Sciatic nerve (tissue), 2 donors: Measurements from ENCODE around the gene MAMLD1. TPM values are rescaled to one million over a fixed set of nuclear protein-coding genes. Genes with fewer than 3 reads are reported as not detected.

ENCODE experiments used
- ATAC-seq: fragments of 200-7000 bp; cut with Tn5 transposase; one replicate; pipeline ENCODE4 v1.9.1; 2020; ENCODE audit warnings: mild to moderate bottlenecking, moderate library complexity
- DNase-seq: peaks from one replicate; pipeline ENCODE4 v3.0.0-alpha.2; 2020; ENCODE audit warnings: low spot score
- intact Hi-C: fragments of 100-400 bp; cut with DNase I; formaldehyde crosslinking; loops from one replicate; pipeline ENCODE4 v1.14.2; 2022
- total RNA-seq: library from RNA; stranded (reverse); fragmentation: NEBNext Ultra II Directional; extraction: Animal tissue kit (Norgen Biotek cat#: 25700); gene quantifications from one replicate; pipeline ENCODE4 v1.2.1, GENCODE V29; 2021
- donor health status: DM: no; HTN: no; CAD: no.
- donor health status: DM: no; HTN: no; CAD: no.

MAMLD1 gene
- total RNA-seq, 1 donor from 2014 or later: 15.3 TPM

DNA sequence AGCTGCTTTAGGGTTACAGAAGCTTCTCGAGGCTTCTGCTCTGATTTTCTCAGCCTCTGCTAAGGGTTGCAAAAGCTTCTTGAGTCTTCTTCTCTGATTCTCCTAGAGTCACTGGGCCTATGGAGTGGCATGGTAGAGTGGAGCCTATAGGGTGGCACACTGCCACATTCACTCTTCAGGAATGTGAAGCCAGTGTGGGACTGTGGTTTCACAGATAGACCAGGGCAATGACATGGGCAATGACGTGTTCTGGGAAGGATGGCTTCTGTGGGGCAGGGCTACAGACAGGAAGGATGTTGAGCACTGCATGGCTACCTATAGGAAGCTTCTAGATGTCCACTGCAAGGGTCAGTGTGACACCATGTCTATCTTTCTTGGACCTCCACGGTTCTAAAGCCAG lies 11.0 kb upstream of the MAMLD1 start:
- ATAC-seq: no peak
- DNase-seq: no peak
- intact Hi-C loops: no loop called here

DNA sequence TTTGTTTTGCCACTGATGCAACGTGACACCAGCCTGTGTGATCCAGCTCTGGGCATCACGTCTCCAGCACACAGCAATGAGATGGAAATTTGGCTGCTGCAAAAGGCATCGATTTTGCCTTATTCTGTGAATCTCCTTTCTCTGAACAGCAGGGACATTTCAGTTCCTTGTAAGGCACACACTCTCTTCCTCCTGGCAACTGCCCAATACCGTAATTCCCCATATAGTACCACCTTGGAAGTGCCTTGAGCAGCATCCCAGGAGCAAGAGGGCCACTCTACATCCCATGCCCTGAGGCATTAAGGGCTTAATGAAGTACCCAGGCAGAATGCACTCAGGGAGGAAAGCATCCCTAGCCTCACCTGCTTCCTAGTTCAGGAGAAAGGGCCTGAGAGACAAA lies 10.5 kb upstream of the MAMLD1 start:
- intact Hi-C loops: no loop called here
- DNase-seq: no peak
- ATAC-seq: no peak

- intact Hi-C loops: no loop called here
- no peak for DNase-seq
- ATAC-seq: no peak
Measured at GRCh38 chrX:150355913-150356312, 7.2 kb upstream of the MAMLD1 start.

DNA sequence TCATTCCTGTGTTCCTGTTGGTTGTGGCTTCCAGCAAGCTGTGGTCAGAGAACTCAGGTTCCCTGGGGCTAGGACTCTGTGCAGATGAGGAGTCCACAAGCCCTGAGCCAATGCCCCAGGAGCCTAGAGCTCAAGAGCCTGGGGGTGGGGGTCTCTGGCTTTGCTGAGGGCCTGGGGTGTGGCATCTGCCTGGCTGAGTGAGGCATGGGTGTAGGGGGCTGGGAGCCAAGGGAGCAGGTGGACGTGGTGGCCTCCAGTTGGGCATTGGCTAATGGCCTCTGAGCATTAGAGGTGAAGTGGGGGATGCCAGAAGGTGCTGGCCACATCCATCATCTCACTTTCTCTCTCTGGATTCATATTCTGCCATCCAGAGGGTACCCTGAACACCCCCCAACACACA lies 5.3 kb upstream of the MAMLD1 start:
- intact Hi-C loops: no loop called here
- ATAC-seq (no peak), DNase-seq (no peak)

DNA sequence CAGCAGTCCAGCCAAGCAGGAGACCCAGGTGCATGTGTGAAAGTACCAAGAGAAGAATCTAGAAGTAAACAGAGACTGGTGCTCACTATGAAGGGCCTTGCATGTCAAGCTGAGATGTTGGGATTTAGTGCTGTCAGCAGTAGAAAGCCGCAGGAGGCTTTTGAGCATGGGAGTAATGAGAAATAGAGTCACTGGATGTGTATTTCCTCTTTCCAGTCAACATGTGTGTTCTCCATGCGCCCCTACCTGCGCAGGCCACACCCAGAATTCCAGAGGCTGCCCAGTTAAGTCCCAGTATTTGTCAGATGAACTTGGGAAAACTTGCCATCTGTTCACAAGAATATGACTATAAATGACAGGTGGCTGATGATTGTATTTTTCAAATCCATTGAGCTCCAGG lies 4.5 kb upstream of the MAMLD1 start:
- ATAC-seq (no peak), DNase-seq (no peak)
- intact Hi-C loops: no loop called here

DNA sequence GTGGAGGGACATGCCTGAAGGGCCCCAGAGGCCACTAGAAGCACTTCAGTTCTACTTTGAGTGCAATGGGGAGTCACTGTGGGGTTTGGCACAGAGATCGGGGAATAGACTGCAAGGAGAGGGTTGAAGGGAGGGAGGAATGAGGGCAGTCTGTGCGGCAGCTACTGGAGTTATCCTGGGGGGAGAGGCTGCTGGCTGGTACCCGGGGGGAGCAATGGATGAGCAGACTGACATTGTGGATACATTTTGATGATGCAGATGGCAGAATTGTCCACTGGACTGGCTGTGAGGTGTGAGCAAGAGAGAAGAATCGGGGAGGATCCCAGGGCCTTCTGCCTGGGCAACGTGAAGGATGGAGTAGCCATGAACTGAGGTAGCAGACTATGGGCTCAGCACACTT lies 2.8 kb upstream of the MAMLD1 start:
- intact Hi-C loops: loop anchor here (10.0 kb wide), 1 partner anchor 124 kb away; no protein-coding TSS in a partner anchor
- ATAC-seq: no peak
- no peak for DNase-seq

DNA sequence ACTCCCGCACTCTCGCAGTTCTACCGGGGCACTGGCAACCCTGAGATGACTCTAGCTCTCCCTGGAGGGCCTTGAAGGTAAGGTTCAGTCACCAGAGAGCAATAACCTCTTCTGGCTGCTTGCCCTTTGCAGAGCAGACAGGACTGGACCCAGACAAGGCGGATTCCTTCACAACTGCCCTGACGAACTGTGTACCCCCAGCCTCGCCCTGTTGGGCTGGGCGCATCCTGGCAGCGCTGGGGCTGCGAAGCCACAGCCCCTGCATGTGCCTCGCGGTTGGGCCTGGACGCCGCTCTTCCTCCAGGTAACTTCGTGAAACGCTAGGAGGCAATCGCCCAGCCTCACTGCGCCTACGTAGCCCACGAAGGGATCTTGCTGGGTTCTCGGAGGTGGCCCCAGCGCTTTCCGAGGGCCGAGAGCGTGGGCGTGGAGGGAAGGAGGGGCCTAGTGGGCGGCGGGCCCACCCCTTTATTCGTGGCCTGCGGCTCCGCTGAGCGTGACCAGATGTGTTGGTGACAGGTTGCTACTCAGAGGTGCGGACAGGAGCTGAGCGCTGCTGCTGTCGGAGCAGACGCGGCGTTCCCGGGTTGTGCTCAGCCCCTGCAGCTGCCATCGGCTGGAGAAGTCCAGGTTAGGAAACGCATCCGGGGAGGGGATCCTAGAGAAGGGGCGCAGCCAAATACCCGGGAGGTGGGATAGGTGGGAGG lies 1.9 kb upstream of the MAMLD1 start:
- DNase-seq: no peak
- no peak for ATAC-seq
- intact Hi-C loops: loop anchor here (10.0 kb wide), 1 partner anchor 124 kb away; no protein-coding TSS in a partner anchor

DNA sequence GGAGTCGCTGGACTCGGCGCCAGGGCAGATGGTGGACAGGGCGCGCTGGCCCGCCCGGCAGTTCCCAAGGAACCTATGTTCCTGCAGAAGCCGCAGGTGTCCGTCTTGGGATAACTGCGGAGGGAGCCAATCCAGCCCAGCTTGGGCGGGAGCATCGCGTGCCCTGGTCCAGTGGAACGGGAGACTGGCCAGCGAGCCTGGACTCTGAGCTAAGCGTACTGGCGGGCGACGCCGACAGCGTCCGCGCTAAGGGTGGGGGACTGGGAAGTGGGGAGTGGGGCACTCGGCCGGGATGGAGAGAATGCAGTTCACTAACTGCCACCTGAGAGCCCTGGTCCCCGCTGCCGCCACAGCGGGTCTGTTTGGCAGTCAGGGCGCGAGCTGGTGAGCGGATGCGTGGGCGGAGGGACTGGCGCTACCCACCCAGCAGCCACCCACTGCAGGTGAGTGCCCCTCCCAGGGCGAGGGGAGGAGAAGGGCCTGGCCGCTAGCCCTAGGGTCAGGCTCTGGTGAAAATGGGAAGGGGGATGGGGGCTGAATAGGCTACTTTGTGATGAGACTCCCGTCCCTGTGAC lies 1.3 kb upstream of the MAMLD1 start:
- intact Hi-C loops: loop anchor here (10.0 kb wide), 1 partner anchor 123 kb away; no protein-coding TSS in a partner anchor
- DNase-seq: no peak
- no peak for ATAC-seq

DNA sequence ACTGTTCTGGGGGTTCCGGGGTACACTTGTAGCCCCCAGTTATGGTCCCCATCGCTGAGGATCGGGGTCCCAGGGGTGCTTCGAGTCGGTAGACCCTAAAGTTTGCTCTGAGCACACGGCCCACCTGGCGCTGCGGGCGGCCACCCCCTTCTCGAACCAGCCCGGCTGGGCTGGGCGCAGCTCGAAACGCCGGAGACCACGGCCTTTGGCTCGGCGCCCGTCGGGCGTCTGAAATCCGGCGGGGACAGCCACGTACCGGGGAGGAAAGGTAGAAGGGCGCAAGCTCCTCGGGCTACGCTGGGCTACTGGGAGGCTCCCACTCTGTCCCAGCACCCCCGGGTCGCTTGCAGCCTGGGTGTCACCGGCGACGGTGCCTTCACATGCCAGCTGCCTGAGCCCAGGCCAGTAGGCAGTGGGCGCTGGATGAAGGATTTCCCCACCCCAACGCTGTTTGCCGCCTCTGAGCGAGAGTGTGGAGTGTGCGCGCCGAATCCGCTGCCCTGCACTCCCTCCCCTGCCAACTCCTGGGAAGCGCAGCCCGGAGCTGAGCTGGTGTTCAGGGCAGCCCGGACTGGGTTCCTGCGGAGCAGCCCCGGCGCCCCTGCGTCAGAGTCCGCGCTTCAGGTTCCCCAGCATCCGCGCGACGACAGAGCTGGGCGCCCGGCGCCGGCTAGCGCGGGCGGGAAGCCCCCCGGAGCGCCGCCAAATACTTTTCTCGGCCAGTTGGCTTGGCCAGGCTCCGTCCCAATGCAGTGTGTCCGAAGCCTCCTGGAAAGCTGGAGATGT lies 637 bp downstream of the MAMLD1 start:
- intact Hi-C loops: loop anchor here (10.0 kb wide), 1 partner anchor 121 kb away; no protein-coding TSS in a partner anchor
- no peak for DNase-seq
- ATAC-seq: peak; percentile 13

GRCh38 chrX:150364347-150365050 lies 1.4 kb downstream of the MAMLD1 start:
- no peak for DNase-seq
- no peak for ATAC-seq
- intact Hi-C loops: loop anchor here (10.0 kb wide), 1 partner anchor 120 kb away; no protein-coding TSS in a partner anchor

DNA sequence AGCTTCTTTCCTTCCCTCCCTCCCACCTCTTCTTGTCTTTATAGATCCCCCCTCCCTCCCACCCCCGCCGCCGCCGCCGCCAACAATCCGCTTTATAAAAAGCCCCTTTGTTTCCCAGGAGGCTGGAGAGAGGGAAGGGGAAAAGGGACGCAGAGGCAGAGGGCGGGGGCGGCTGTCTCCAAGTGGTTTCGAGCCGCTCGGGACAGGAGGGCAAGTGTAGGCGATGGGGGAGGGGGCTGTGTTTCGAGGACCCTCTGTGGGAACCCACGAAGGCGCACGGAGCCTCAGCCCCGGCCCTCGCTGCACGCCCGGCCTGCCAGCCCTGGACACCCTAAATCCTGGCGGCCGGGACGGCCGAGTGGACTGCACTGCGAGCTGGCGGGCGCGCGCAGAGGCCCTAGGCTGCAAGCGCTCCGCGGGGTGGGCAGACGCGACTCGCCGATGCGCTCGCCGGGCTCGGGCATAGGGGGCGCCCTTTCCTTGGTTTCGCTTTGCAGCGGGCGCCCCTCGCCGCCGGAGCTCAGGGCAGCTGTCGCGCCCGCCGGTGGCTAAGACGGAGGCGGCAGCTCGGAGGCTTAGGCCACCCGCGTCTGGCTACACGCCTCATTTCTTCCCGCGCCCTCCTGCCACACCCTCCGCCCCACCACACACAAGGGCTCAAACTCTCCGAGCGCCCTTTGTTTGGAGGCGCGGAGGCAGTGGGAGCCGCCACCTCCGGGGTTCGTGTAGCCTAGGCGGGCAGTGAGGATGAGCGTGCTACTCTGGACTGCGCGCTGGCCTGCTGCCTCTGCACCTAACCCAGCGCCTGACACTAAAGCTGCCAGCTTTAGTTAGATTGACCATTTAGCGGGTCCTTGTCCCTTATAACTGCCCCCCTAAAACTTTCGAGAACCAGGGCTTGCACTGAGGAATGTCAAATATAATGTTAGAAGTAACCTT lies 2.2 kb downstream of the MAMLD1 start:
- intact Hi-C loops: loop anchor here (10.0 kb wide), 1 partner anchor 119 kb away; no protein-coding TSS in a partner anchor
- DNase-seq (peak; percentile 91), ATAC-seq (peak; percentile 74)

DNA sequence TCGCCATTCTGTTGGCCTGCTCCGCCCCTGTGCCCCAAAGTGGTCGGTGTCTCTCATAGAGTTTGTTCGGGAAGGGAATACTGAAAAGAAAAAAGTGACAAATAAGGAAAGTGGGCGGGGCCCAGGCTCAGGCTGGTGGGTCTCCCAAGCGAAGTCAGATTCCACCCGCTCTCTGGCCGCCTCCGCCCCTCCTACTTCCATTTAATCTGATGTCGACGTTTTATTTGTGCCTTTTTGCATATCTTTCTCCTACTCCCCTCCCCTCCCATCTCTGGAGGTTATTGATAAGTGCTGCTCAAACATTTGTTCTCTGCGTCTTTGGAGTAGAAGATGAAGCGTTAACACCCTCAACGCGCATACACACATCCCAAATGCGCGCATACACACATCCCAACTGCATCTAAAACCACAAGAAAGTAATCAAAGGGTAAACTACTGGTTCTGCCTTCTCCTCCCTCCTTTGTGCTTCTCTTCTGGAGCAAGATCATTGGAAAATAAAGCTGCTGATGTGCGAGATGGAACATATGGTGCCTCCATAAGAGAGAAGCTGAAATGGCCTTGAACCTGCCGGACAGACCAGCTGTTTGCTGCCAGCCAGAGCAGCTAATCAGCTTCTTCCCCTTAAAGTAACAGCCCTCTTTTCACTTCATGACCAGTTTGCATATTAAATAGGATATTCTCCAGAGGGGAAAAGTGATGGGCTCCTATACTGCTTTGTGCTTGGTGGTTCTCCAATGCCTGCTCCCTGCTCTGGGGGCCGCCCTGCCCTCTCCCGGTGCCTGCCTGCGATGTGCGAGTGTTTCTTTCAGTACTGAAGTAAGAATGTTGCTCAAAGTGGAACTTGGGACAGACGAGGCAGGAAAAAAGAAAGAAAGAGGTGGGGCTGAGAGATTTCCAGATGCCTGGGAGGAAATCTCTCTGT lies 3.1 kb downstream of the MAMLD1 start:
- ATAC-seq (peak; percentile 63), DNase-seq (peak; percentile 80)
- intact Hi-C loops: loop anchor here (10.0 kb wide), 1 partner anchor 119 kb away; no protein-coding TSS in a partner anchor

GRCh38 chrX:150366951-150367545 lies 3.9 kb downstream of the MAMLD1 start:
- intact Hi-C loops: loop anchor here (10.0 kb wide), 1 partner anchor 118 kb away; no protein-coding TSS in a partner anchor
- ATAC-seq (no peak), DNase-seq (no peak)

- ATAC-seq (no peak), DNase-seq (no peak)
- intact Hi-C loops: no loop called here
Measured at GRCh38 chrX:150370589-150371312, 7.6 kb downstream of the MAMLD1 start.

DNA sequence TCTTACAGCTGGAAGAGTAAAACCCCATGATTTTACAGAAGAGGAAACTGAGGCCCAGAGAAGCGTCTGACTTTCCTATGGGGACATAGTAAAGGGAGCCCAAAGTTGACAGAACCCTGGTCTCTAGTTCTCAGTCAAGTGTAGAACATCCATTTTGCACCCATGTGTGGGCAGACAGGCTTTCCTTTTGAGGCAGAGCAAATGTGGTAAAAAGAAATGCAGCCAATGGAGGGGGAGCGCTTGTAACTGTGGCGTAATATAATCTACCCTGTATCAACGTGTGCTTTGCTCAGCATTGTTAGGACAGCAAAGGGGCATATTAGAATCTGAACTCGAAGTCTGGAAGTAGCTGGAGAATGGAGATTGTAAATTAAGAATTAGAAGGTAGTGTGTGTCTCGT lies 8.8 kb downstream of the MAMLD1 start:
- intact Hi-C loops: no loop called here
- DNase-seq: no peak
- no peak for ATAC-seq

GRCh38 chrX:150372280-150372679 lies 9.2 kb downstream of the MAMLD1 start:
- DNase-seq: no peak

More at GRCh38 chrX:150372280-150372679, 9.2 kb downstream of the MAMLD1 start:
- ATAC-seq: no peak
- intact Hi-C loops: no loop called here
